Cortex of kidney (tissue), 1 donor: ENCODE measurements around the gene MUCL3.
"Not testable (repeated sequence)": the region's sequence is repeated elsewhere in the genome, so short reads cannot be mapped to it uniquely, and the experiment has no call there.

Experiments used
- DNase-seq: peaks from one replicate; lab custom pipeline; 2025; lab: John Stamatoyannopoulos, UW

Gene MUCL3

GRCh38 chr6:30944051-30944450 lies 3.3 kb downstream of the MUCL3 start:
- no peak for DNase-seq

GRCh38 chr6:30945281-30945680 lies 4.5 kb downstream of the MUCL3 start:
- no peak for DNase-seq

- DNase-seq, result no peak
Observed at GRCh38 chr6:30947231-30947630, 6.5 kb downstream of the MUCL3 start.

- no peak for DNase-seq
Observed at GRCh38 chr6:30948811-30949210, 8.0 kb downstream of the MUCL3 start.

GRCh38 chr6:30951907-30952469 lies 11.2 kb downstream of the MUCL3 start:
- no peak for DNase-seq

DNA sequence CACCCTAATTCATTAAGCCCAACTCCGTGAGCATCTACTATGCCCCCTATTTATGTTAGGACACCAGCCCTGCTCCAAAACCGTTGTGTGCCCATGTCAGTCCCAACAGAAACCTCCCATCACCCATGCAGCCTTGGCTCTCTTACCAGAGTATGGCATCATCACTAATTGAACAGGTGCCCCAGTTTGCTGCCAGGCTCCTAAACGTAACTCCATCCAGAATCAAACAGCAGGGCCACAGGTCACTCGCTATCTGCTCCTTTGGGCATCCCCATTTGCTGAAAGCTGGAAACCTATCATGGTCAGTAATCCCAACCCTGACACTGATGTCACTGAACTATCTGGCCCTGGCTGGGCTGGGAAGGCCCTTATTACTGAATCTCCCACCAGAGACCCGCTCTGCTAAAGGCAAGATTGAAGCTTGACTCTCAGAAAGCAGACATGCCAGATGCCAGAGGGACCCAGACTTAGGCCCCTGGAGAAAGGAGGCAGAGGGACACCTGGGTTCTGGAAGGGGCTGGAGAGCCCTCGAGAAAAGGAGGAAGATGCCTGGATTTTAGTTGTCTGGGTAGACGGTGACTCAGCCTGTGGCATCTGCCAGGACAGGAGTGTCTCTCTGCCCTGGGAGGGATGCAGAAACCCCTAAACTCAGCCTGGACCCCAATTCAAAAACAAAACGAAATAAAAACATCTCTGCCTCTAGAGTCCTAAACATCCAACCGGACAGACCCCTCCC lies 14.0 kb downstream of the MUCL3 start:
- DNase-seq, result no peak

- DNase-seq, result no peak
Observed at GRCh38 chr6:30955367-30956042, 14.7 kb downstream of the MUCL3 start.

- no peak for DNase-seq
Observed at GRCh38 chr6:30957716-30958115, 16.9 kb downstream of the MUCL3 start.

DNA sequence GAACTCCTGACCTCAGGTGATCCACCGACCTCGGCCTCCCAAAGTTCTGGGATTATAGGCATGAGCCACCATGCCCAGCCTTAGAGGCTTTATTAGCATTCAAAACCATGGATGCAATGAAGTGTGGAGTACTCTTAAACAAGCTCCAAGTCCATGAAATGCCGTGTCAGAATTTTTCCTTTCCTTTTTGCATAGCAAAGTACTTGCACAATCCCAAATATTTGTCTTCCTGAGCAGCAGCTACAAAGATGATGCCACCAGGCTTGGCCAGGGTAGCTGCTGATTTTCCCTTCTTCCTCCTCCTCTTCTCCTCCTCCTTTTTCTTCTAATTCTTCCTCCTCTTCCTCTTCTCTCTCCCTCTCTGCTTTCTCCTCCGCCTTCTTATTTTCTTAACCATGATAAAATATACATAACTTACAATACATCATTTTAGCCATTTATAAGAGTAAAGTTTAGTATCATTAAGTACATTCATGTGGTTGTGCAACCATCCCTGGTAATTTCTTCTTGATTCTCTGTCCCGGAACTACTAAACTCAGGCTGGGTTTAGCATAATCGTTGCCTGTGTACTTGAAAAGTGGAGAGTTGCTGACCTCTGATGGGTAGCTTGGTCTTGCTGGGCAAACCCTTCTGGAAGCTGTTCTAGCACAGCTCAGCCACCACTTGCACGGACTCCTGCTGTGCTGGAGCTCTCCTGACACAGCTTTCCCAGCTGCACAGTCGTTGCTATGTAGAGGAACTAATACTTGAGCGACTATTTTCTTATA lies 20.3 kb downstream of the MUCL3 start:
- DNase-seq, result no peak

DNA sequence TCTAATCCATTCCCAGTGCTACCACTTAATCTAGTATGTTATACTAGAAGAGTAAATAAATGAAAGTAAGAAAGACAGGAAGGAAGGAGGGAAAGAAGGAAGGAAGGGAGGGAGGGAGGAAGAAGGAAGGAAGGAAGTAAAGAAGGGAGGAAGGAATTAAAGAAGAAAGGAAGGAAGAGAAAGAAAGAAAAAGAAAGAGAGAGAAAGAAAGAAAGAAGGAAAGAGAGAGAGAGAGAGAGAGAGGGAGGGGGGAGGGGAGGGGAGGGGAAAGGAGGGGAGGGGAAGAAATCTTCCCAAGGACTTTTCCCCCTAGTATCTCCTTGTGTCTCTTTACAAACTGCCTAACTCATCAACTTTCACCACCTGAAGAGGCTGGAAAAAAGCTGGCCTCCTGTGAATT lies 21.9 kb downstream of the MUCL3 start:
- DNase-seq, result no peak

GRCh38 chr6:30963641-30964040 lies 22.9 kb downstream of the MUCL3 start:
- no peak for DNase-seq

GRCh38 chr6:30964075-30964474 lies 23.3 kb downstream of the MUCL3 start:
- DNase-seq, result no peak

DNA sequence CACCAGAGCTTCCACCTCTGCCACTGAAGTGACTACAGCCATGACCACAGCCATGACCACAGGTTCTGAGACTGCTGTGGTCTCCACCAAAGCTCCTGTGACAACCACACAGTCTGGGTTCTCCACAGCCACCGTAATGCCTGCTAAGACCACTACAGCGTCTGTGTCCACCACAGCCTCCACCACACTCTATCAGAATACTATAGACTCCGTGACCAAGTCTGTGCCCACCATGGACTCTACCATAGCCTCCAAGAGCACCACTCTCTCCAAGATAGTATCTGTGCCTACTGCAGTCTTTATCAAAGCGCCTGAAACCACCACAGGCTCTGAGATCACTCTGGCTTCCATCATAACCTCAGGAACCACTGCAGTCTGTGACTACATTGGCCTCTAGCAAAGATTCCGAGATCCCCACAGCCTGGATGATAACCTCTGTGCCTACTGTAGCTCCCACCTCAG lies 24.4 kb downstream of the MUCL3 start:
- DNase-seq, result no peak

- no peak for DNase-seq
Observed at GRCh38 chr6:30966154-30966553, 25.4 kb downstream of the MUCL3 start.

DNA sequence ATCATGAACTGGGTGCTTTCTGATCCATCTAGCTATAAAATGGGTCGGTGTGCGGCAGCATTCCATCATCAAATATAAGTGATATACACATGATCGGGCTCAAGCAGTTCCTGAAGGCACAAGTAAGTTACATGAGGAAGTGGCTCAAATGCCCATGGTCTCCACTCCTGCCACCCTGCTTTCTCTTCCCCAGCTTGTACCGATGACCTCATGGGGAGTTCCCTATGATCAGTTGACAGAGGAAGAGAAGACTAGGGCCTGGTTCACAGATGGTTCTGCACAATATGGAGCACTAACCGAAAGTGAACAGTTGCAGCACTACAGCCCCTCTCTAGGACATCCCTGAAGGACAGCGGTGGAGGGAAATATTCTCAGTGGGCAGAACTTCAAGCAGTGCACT lies 28.4 kb downstream of the MUCL3 start:
- not testable (repeated sequence) for DNase-seq

- DNase-seq, result no peak
Observed at GRCh38 chr6:30970946-30971345, 30.2 kb downstream of the MUCL3 start.

- no peak for DNase-seq
Observed at GRCh38 chr6:30972816-30973215, 32.0 kb downstream of the MUCL3 start.

DNA sequence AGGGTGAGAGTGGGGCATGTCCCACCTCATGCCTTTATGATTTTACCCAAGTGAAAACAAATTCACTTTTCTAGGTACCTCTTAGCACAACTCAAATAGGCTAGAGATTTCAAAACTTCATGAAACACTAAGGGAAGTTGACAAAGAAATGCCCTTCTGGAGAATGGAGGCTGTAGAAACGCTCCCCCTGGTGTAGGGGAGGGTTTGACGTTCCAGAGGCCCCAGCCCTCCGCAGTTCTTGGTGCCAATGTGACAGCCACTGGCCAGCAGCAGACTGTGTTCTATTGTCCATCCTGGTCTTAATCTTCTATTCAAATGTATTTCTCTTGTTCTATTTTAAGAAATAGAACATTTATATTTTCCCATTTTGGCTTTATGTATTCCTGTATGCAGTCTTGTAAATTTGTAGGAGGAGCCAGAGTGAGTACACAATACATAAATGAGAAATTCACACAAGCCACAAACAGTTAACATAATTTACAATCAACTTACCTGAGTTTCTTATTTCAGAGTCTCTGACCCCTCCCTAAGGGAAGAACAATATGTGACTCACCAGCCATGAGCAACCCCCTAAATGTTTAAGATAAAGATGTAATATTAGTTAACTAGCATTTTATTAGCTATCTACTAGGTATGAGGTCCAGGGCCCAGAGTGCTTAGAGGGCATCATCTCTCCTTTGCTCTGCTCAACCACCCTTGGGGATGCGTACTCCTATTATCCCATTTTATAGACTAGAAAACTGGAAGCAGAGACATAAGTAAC lies 33.9 kb downstream of the MUCL3 start:
- DNase-seq, result no peak

GRCh38 chr6:30979141-30979540 lies 38.4 kb downstream of the MUCL3 start:
- DNase-seq, result no peak

DNA sequence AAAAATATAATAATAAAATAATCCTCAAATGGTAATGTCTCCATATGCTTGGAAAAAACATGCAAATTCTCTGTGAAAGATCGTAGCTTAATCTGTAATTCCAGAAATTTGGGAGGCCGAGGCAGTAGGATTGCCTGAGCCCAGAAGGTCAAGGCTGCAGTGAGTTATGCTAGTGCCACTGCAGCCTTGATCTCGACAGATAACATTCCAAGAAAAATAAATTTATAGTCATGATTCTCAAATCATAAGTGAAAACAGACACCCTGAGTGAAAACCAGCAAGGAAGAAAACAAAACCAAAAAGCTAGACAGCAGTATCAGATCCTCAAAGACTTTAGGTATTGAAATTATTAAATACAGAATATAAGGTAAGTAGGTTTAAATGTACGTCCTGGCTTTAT lies 38.9 kb downstream of the MUCL3 start:
- DNase-seq, result no peak

DNA sequence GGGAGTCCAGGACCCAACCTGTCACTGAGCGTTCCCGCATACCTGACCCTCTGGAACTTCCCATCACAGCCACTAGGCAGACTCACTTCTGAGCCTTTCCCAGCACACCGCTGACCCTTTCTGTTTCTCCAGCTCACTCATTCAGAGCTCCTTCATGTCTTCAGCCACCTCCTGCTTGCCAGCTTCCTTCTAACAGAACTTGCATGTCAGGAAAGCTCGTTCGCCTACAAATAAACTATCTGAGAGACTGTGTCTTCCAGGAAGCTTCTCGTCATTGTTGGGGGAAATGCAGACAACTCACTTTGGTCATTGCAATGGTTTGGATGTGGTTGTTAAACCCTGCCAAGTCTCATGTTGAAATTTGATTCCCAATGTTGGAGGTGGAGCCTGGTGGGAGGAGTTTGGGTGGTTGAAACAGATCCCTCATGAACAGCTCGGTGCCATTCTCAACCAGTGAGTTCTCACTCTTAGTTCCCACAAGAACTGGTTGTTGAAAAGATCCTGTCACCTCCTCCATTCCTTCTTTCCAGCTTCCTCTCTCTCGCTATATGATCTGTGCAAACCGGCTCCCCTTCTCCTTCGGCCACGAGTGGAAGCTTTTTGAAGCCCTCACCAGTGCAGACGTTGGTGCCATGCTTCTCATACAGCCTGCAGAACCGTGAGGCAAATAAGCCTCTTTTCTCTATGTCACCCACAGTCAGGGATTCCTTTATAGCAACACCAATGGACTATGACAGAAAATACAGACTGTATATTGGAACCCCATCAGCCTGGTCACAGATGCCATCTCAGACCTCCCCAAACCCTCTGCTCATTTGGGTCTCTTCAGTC lies 41.4 kb downstream of the MUCL3 start:
- no peak for DNase-seq
